Hepatocyte (in vitro differentiated cells): ENCODE measurements around the gene FLT4. TPM values are rescaled to one million over a fixed set of nuclear protein-coding genes. Genes with fewer than 3 reads are reported as not detected.

Experiments
- DNase-seq: peaks from one replicate; pipeline ENCODE4 v3.0.0-alpha.2; 2016; ENCODE audit warnings: low spot score
- H2AFZ ChIP-seq: fragments of 200-600 bp; sonication (generic); 2 replicates; pipeline ENCODE4 v1.6.0; 2016; ENCODE audit warnings: antibody characterized with exemption, mild to moderate bottlenecking
- H3K27ac ChIP-seq: fragments of 200-600 bp; sonication (generic); 2 replicates; pipeline ENCODE4 v1.5.1; 2016; ENCODE audit warnings: mild to moderate bottlenecking
- H3K27me3 ChIP-seq: fragments of 200-600 bp; sonication (generic); 2 replicates; pipeline ENCODE4 v1.6.1; 2016
- H3K36me3 ChIP-seq: fragments of 200-600 bp; sonication (generic); replicated peaks from 2 replicates; pipeline ENCODE4 v1.5.1; 2016; ENCODE audit warnings: low read depth; ENCODE audit not compliant: insufficient read depth
- H3K4me1 ChIP-seq: fragments of 200-600 bp; sonication (generic); 2 replicates; pipeline ENCODE4 v1.5.1; 2016; ENCODE audit warnings: mild to moderate bottlenecking, moderate library complexity; ENCODE audit not compliant: insufficient read depth
- H3K4me2 ChIP-seq: fragments of 200-600 bp; sonication (generic); 2 replicates; pipeline ENCODE4 v1.6.0; 2016
- H3K4me3 ChIP-seq: fragments of 200-600 bp; sonication (generic); 2 replicates; pipeline ENCODE4 v1.5.1; 2016; ENCODE audit warnings: mild to moderate bottlenecking
- H3K79me2 ChIP-seq: fragments of 200-600 bp; sonication (generic); 2 replicates; pipeline ENCODE4 v1.6.0; 2017; ENCODE audit warnings: mild to moderate bottlenecking
- H3K9me2 ChIP-seq: fragments of 200-600 bp; sonication (generic); replicated peaks from 2 replicates; pipeline ENCODE4 v1.6.0; 2017; ENCODE audit warnings: mild to moderate bottlenecking; ENCODE audit not compliant: insufficient read depth
- H3K9me3 ChIP-seq: fragments of 200-600 bp; sonication (generic); 2 replicates; pipeline ENCODE4 v1.5.1; 2016; ENCODE audit warnings: low read depth, mild to moderate bottlenecking
- H4K20me1 ChIP-seq: fragments of 200-600 bp; sonication (generic); 2 replicates; pipeline ENCODE4 v1.6.0; 2016; ENCODE audit warnings: mild to moderate bottlenecking; ENCODE audit not compliant: insufficient read depth, poor library complexity, severe bottlenecking
- EZH2 ChIP-seq: fragments of 200-600 bp; sonication (generic); IDR thresholded peaks from 2 replicates; pipeline ENCODE4 v1.6.1; 2016; ENCODE audit warnings: antibody characterized with exemption, mild to moderate bottlenecking, borderline replicate concordance
- EZH2phosphoT487 ChIP-seq: fragments of 200-600 bp; sonication (generic); IDR thresholded peaks from one replicate; pipeline ENCODE4 v1.6.1; 2018; ENCODE audit warnings: antibody characterized with exemption, mild to moderate bottlenecking, low read depth, moderate library complexity; ENCODE audit not compliant: unreplicated experiment, severe bottlenecking
- WGBS: methylation state at CpG from one replicate; pipeline ENCODE4 v1.1.6; 2016; ENCODE audit warnings: low lambda C conversion rate; ENCODE audit errors: missing lambda C conversion rate; 5-methylcytosine and 5-hydroxymethylcytosine counted together
- polyA plus RNA-seq: library from polyadenylated mRNA; unstranded; fragments of >200 nt; fragmentation: Nextera tagmentation; extraction: Ambion mirVana; gene quantifications from 2 replicates; pipeline ENCODE4 v1.2.1, GENCODE V29; 2016
- total RNA-seq: library from RNA; depleted of rRNA; stranded (reverse); fragments of >200 nt; gene quantifications from 2 replicates; pipeline ENCODE4 v1.2.3, GENCODE V29; 2014
- TF ChIP-seq, protein P1 (sequence below): fragments of 200-600 bp; sonication (generic); IDR thresholded peaks from 2 replicates; pipeline ENCODE4 v1.5.1; 2016; ENCODE audit warnings: antibody characterized with exemption, mild to moderate bottlenecking; ENCODE audit not compliant: poor library complexity

The FLT4 gene
- total and polyA plus RNA-seq, 2 experiments from 2014 or later: 0.83 to 0.90 TPM

DNA sequence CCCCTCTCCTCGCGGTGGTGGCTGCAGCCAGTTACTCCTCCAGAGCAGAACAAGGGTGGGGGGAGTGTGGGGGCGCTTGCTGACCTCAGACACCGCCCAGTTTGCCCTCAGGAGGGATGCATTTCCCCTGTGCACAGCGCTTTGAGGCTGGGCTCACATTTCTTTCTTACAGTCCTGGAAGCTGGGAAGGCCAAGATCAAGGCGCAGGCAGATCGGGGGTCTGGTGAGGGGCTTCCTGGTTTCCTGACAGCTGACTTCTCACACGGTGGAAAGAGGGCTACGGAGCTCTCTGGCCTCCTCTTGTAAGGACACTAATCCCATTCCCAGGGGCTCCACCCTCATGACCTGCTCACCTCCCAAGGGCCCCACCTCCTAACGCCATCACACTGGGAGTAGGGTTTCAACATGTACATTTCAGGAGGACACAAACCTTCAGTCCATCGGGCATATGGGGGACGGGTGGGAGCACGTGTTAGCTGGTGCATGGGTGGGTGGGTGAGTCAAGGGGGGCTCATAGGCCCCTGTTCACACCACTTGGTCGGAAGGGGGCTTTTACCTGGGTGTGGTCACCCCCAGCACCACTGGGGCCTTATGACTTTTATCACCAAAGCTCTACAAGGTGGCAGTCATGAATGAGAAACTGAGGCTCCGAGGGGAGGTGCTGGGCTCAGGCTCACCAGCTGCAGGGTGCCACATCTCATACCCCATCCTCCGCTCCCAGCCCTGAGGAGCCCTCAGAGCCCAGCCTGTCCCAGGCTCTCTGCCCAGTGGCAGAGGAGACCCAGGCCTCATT is 50.4 kb downstream of the FLT4 start:
- WGBS: 94% methylated on average over 15 of the region's 16 CpGs
- Histone ChIP-seq H2AFZ (no peak overlapping the region), H3K36me3 (no peaks in the 10 kb centered on the region), H3K4me2 (no peak overlapping the region), H3K9me3 (no peaks in the 10 kb centered on the region), H3K27ac (no peak overlapping the region), H3K4me1 (no peaks in the 10 kb centered on the region), H4K20me1 (no peaks in the 10 kb centered on the region), H3K79me2 (no peaks in the 10 kb centered on the region), H3K9me2 (no peaks in the 10 kb centered on the region), H3K4me3 (no peak overlapping the region), H3K27me3 (no peaks in the 10 kb centered on the region)
- DNase-seq: no peak
- no peak for TF ChIP-seq EZH2phosphoT487
- no peak for TF ChIP-seq EZH2
- TF ChIP-seq, protein P1, sequence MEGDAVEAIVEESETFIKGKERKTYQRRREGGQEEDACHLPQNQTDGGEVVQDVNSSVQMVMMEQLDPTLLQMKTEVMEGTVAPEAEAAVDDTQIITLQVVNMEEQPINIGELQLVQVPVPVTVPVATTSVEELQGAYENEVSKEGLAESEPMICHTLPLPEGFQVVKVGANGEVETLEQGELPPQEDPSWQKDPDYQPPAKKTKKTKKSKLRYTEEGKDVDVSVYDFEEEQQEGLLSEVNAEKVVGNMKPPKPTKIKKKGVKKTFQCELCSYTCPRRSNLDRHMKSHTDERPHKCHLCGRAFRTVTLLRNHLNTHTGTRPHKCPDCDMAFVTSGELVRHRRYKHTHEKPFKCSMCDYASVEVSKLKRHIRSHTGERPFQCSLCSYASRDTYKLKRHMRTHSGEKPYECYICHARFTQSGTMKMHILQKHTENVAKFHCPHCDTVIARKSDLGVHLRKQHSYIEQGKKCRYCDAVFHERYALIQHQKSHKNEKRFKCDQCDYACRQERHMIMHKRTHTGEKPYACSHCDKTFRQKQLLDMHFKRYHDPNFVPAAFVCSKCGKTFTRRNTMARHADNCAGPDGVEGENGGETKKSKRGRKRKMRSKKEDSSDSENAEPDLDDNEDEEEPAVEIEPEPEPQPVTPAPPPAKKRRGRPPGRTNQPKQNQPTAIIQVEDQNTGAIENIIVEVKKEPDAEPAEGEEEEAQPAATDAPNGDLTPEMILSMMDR: no peak

DNA sequence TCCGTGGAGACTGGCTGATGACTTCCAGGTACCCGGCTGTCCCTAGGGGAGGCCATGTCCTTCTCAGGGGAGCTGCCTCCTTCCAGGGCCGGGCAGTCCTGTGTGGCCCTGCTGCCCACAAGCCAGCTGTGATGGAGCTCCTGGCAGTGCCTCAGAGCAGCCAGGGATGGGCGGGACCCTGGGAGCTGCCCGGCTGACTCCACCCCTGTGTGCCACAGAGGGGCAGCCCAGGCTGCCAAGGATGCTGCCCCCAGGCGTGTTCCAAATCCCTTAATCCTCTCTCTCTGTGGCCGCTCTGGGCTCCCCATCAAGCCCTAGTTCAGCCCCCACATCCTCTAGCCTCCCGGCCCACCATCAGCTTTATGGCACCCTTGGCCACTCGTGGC is 51.1 kb downstream of the FLT4 start:
- Histone ChIP-seq H3K9me2 (no peaks in the 10 kb centered on the region), H2AFZ (no peak overlapping the region), H3K4me2 (no peak overlapping the region), H3K27me3 (peaks cover 3% of the 10 kb centered on the region), H3K36me3 (no peaks in the 10 kb centered on the region), H3K4me3 (no peak overlapping the region), H3K9me3 (no peaks in the 10 kb centered on the region), H3K4me1 (no peaks in the 10 kb centered on the region), H3K27ac (no peak overlapping the region), H3K79me2 (no peaks in the 10 kb centered on the region), H4K20me1 (no peaks in the 10 kb centered on the region)
- WGBS: 86% methylated on average over 9 of the region's 9 CpGs
- DNase-seq: no peak
- TF ChIP-seq EZH2phosphoT487 (no peak), EZH2 (no peak)
- TF ChIP-seq, protein P1: no peak

DNA sequence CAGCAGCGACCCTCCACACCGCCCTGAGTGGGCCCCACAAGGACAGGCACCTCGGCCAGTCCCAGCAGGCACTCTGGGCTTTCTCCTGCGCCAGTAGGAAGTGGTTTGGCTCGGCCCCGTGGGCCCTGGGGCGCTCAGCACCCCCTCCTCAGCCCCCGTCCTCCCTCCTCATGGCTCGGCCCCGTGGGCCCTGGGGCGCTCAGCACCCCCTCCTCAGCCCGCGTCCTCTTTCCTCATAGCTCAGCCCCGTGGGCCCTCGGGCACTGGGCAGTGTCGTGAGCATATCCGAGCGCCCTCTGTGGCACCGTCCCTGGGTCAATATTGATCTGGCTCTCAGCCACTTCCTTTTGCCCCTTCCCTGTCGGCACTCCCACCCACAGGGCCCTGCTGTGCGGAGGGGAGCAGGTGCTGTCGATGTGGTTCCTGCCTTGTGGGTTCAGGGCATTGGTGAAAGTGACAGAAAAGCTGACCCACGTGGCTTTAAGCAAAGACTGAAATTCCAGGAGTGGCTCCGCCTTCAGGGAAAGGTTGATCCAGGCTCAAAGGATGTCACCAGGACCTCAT is 52.6 kb downstream of the FLT4 start:
- H3K9me2 ChIP-seq: no peaks in the 10 kb centered on the region
- no peak overlapping the region for H2AFZ ChIP-seq
- no peaks in the 10 kb centered on the region for H4K20me1 ChIP-seq
- peaks cover 18% of the 10 kb centered on the region for H3K27me3 ChIP-seq
- H3K36me3 ChIP-seq: no peaks in the 10 kb centered on the region
- 95% methylated on average over 22 of the region's 24 CpGs for WGBS
- H3K9me3 ChIP-seq: no peaks in the 10 kb centered on the region
- no peaks in the 10 kb centered on the region for H3K4me1 ChIP-seq
- no peak for DNase-seq
- no peak overlapping the region for H3K27ac ChIP-seq
- no peak overlapping the region for H3K4me2 ChIP-seq
- TF ChIP-seq, protein P1: no peak
- TF ChIP-seq EZH2phosphoT487 (no peak), EZH2 (no peak)
- H3K79me2 ChIP-seq: no peaks in the 10 kb centered on the region
- no peak overlapping the region for H3K4me3 ChIP-seq
